Mesodermal cell (in vitro differentiated cells): ENCODE results near the gene KMT5B.

Source experiments
- H3K27ac ChIP-seq: 2 replicates; pipeline ENCODE4 v1.7.0; 2013; ENCODE audit warnings: mild to moderate bottlenecking, low read depth, low read length, moderate library complexity; ENCODE audit not compliant: severe bottlenecking
- H3K36me3 ChIP-seq: 2 replicates; pipeline ENCODE4 v1.7.1; 2013; ENCODE audit warnings: mild to moderate bottlenecking, low read length, moderate library complexity; ENCODE audit not compliant: control insufficient read depth, insufficient read depth
- H3K4me1 ChIP-seq: one replicate; pipeline ENCODE4 v1.7.1; 2013; ENCODE audit warnings: mild to moderate bottlenecking, low read length; ENCODE audit not compliant: insufficient read depth, control insufficient read depth, poor library complexity, severe bottlenecking
- H3K4me3 ChIP-seq: 2 replicates; pipeline ENCODE4 v1.7.0; 2013; ENCODE audit warnings: low read length, control low read depth, mild to moderate bottlenecking; ENCODE audit not compliant: insufficient read depth, poor library complexity, severe bottlenecking; ENCODE audit errors: extremely low read depth
- H3K9me3 ChIP-seq: 2 replicates; pipeline ENCODE4 v1.7.1; 2013; ENCODE audit warnings: mild to moderate bottlenecking, low read length, moderate library complexity; ENCODE audit not compliant: control insufficient read depth
- WGBS, 2 experiments: methylation state at CpG; one replicate each; pipeline ENCODE4 v1.1.5; 2013; ENCODE audit warnings: missing lambda C conversion rate in 2 of 2; ENCODE audit not compliant: insufficient coverage in 2 of 2; 5-methylcytosine and 5-hydroxymethylcytosine counted together

The KMT5B gene

GRCh38 chr11:68216171-68216938 is 3.3 kb upstream of the KMT5B start:
- Histone ChIP-seq H3K9me3 (no peaks in the 10 kb centered on the region), H3K4me3 (no peak overlapping the region), H3K4me1 (peaks cover 4% of the 10 kb centered on the region), H3K36me3 (no peaks in the 10 kb centered on the region), H3K27ac (no peak overlapping the region)
- 88 to 94% methylated on average over 20 to 22 of the region's 22 CpGs for WGBS, 2 experiments

- Histone ChIP-seq H3K4me3 (no peak overlapping the region), H3K4me1 (peaks cover 4% of the 10 kb centered on the region), H3K36me3 (no peaks in the 10 kb centered on the region), H3K9me3 (no peaks in the 10 kb centered on the region), H3K27ac (no peak overlapping the region)
- 91 to 92% methylated on average over 4 to 6 of the region's 6 CpGs for WGBS, 2 experiments
Observed at GRCh38 chr11:68215524-68216170, 2.6 kb upstream of the KMT5B start.

GRCh38 chr11:68215087-68215445 is 2.0 kb upstream of the KMT5B start:
- Histone ChIP-seq H3K4me1 (peaks cover 4% of the 10 kb centered on the region), H3K27ac (no peak overlapping the region), H3K36me3 (no peaks in the 10 kb centered on the region), H3K4me3 (no peak overlapping the region), H3K9me3 (no peaks in the 10 kb centered on the region)
- WGBS, 2 experiments: 83 to 90% methylated on average over 14 to 15 of the region's 15 CpGs

- 23 to 44% methylated on average over 26 to 52 of the region's 58 CpGs for WGBS, 2 experiments
- Histone ChIP-seq H3K4me1 (peaks cover 4% of the 10 kb centered on the region), H3K27ac (peak overlapping the region; percentile 99), H3K9me3 (no peaks in the 10 kb centered on the region), H3K4me3 (peak overlapping the region; percentile 69), H3K36me3 (no peaks in the 10 kb centered on the region)
Observed at GRCh38 chr11:68214173-68215086, 1.3 kb upstream of the KMT5B start.

- peaks cover 4% of the 10 kb centered on the region for H3K4me1 ChIP-seq
- H3K9me3 ChIP-seq: no peaks in the 10 kb centered on the region
- H3K4me3 ChIP-seq: peak overlapping the region; percentile 69
- 0 to 1% methylated on average over 69 to 85 of the region's 90 CpGs for WGBS, 2 experiments
- H3K27ac ChIP-seq: peak overlapping the region; percentile 99
- no peaks in the 10 kb centered on the region for H3K36me3 ChIP-seq
Observed at GRCh38 chr11:68213555-68214172, 568 bp upstream of the KMT5B start.

- Histone ChIP-seq H3K27ac (peak overlapping the region; percentile 99), H3K36me3 (no peaks in the 10 kb centered on the region), H3K4me1 (peaks cover 4% of the 10 kb centered on the region), H3K4me3 (peak overlapping the region; percentile 89), H3K9me3 (no peaks in the 10 kb centered on the region)
- WGBS, 2 experiments: 0 to 1% methylated on average over 41 to 42 of the region's 80 CpGs
Observed at GRCh38 chr11:68212421-68213134, 518 bp downstream of the KMT5B start.

GRCh38 chr11:68211546-68211945 is 1.6 kb downstream of the KMT5B start:
- peak overlapping the region; percentile 89 for H3K4me3 ChIP-seq
- no peak overlapping the region for H3K27ac ChIP-seq
- no peaks in the 10 kb centered on the region for H3K36me3 ChIP-seq
- 68 to 80% methylated on average over 9 to 11 of the region's 14 CpGs for WGBS, 2 experiments
- H3K9me3 ChIP-seq: no peaks in the 10 kb centered on the region
- peaks cover 4% of the 10 kb centered on the region for H3K4me1 ChIP-seq

- H3K4me1 ChIP-seq: peaks cover 7% of the 10 kb centered on the region
- H3K9me3 ChIP-seq: no peaks in the 10 kb centered on the region
- H3K27ac ChIP-seq: no peak overlapping the region
- no peak overlapping the region for H3K4me3 ChIP-seq
- WGBS, 2 experiments: 45 to 67% methylated on average over 3 to 5 of the region's 5 CpGs
- no peaks in the 10 kb centered on the region for H3K36me3 ChIP-seq
Observed at GRCh38 chr11:68206211-68206610, 6.9 kb downstream of the KMT5B start.

GRCh38 chr11:68204402-68204801 is 8.7 kb downstream of the KMT5B start:
- peaks cover 17% of the 10 kb centered on the region for H3K4me1 ChIP-seq
- H3K9me3 ChIP-seq: no peaks in the 10 kb centered on the region
- WGBS, 2 experiments: 92 to 94% methylated on average over 2 to 4 of the region's 6 CpGs
- H3K4me3 ChIP-seq: no peak overlapping the region
- peaks cover 1% of the 10 kb centered on the region for H3K36me3 ChIP-seq
- no peak overlapping the region for H3K27ac ChIP-seq

GRCh38 chr11:68202165-68202564 is 10.9 kb downstream of the KMT5B start:
- H3K4me3 ChIP-seq: no peak overlapping the region
- WGBS, 2 experiments: 83% methylated on average over 2 of the region's 2 CpGs; no CpG with 5 or more reads in 1 of the 2 experiments
- H3K36me3 ChIP-seq: peaks cover 5% of the 10 kb centered on the region
- no peaks in the 10 kb centered on the region for H3K9me3 ChIP-seq
- peaks cover 17% of the 10 kb centered on the region for H3K4me1 ChIP-seq
- no peak overlapping the region for H3K27ac ChIP-seq
